Uterus (tissue), 4 donors: ENCODE data around the gene MARVELD1. TPM values are rescaled to one million over a fixed set of nuclear protein-coding genes. Genes with fewer than 3 reads are reported as not detected.

ENCODE experiments used
- DNase-seq, 2 donors: peaks; one replicate each; pipeline ENCODE4 v3.0.0-alpha.2; 2019 to 2020
- H3K27ac ChIP-seq, 2 donors: fragments of 200-600 bp; sonication (generic); 1 replicate in 1 of 2; 2 replicates in 1 of 2; pipeline ENCODE4 v1.5.1; 2016 to 2018
- H3K27me3 ChIP-seq, 2 donors: fragments of 200-600 bp; sonication (generic); one replicate each; pipeline ENCODE4 v1.5.1; 2018 to 2019; ENCODE audit warnings: control low read depth in 1 of 2
- H3K36me3 ChIP-seq, 2 donors: fragments of 200-600 bp; sonication (generic); one replicate each; pipeline ENCODE4 v1.5.1; 2019; ENCODE audit warnings: control low read depth in 1 of 2
- H3K4me1 ChIP-seq, 2 donors: fragments of 200-600 bp; sonication (generic); one replicate each; pipeline ENCODE4 v1.5.1; 2018 to 2019; ENCODE audit warnings: control low read depth in 1 of 2
- H3K4me3 ChIP-seq, 2 donors: fragments of 200-600 bp; sonication (generic); 1 replicate in 1 of 2; 2 replicates in 1 of 2; pipeline ENCODE4 v1.5.1; 2018 to 2019; ENCODE audit warnings: mild to moderate bottlenecking in 1 of 2
- H3K9me3 ChIP-seq, 2 donors: fragments of 200-600 bp; sonication (generic); one replicate each; pipeline ENCODE4 v1.5.1; 2019; ENCODE audit warnings: control low read depth in 1 of 2
- POLR2A ChIP-seq, 2 donors: fragments of 450-650 bp; IDR thresholded peaks; one replicate each; pipeline ENCODE4 v1.6.1; 2016; ENCODE audit warnings: antibody characterized with exemption in 2 of 2, mild to moderate bottlenecking in 1 of 2, moderate library complexity in 1 of 2
- intact Hi-C: fragments of 100-400 bp; cut with DNase I; formaldehyde crosslinking; loops from one replicate; pipeline ENCODE4 v1.15.1; 2023; ENCODE audit warnings: low total_unique reads
- total RNA-seq, 4 donors: library from RNA; depleted of rRNA in 3 of 4; stranded (reverse); fragments of >200 nt in 3 of 4; gene quantifications; one replicate each; pipeline versions ENCODE4 v1.1.0 to v1.2.4, GENCODE V29; 2014 to 2023
- TF ChIP-seq, protein P1 (sequence below), 4 experiments: fragments of 200-600 bp in 2 of 4; fragments of 450-650 bp in 2 of 4; sonication (generic) in 2 of 4; IDR thresholded peaks; one replicate each; pipeline ENCODE4 v1.5.1; 2016 to 2019; ENCODE audit warnings: antibody characterized with exemption in 4 of 4, mild to moderate bottlenecking in 2 of 4, moderate library complexity in 1 of 4
- donor health status: DM: yes; HTN: yes; CAD: no.

Gene MARVELD1
- total RNA-seq, 4 donors from 2014 or later = 36.9 to 158 (median 59.4) TPM

DNA sequence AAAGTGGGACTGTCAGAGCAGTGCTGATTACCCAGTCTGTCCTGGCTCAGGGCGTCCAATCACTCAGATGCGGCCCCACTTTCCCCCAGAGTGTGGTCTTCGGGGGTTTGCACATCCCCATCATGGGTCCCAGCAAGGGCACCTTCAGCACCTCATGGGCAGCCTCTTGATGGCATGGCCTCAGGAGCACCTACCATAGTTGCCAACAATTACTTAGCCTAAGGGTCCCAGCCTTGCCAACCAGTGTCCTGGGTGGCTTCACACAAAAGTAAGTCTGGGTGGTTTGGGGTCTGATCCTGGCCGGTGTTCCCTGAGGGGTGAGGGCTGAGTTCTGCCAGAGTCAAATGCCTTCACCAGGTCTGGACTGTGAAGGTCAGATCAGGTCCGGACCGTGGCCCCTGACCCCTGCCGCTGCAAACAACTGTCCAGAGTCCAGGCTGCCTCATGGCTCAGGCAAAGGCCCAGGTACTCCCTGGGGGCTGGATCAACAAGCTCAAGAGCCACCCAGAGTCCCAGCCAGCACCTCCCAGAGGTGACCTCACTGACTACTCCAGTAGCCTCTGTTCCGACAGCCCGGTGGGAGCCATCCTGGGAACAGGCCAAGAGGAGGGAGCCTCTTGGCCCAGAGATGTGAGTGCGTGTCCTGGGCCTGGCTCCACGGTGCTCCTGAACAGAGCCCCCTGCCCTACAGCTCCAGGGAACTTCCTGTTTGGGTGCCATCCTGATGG lies 6.2 kb upstream of the MARVELD1 start:
- Histone ChIP-seq H3K4me1 (peaks cover 0 to 5% of the 10 kb centered on the region in 2 donors), H3K36me3 (no peaks in the 10 kb centered on the region), H3K4me3 (no peak overlapping the region), H3K27ac (peak overlapping the region in 1 of 2 donors; percentile 29), H3K27me3 (no peaks in the 10 kb centered on the region), H3K9me3 (no peaks in the 10 kb centered on the region)
- TF ChIP-seq, protein P1, sequence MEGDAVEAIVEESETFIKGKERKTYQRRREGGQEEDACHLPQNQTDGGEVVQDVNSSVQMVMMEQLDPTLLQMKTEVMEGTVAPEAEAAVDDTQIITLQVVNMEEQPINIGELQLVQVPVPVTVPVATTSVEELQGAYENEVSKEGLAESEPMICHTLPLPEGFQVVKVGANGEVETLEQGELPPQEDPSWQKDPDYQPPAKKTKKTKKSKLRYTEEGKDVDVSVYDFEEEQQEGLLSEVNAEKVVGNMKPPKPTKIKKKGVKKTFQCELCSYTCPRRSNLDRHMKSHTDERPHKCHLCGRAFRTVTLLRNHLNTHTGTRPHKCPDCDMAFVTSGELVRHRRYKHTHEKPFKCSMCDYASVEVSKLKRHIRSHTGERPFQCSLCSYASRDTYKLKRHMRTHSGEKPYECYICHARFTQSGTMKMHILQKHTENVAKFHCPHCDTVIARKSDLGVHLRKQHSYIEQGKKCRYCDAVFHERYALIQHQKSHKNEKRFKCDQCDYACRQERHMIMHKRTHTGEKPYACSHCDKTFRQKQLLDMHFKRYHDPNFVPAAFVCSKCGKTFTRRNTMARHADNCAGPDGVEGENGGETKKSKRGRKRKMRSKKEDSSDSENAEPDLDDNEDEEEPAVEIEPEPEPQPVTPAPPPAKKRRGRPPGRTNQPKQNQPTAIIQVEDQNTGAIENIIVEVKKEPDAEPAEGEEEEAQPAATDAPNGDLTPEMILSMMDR (IDR thresholded peaks at IDR 0.05) = no peak
- TF ChIP-seq POLR2A (IDR thresholded peaks at IDR 0.05) = no peak
- intact Hi-C loops = no loop called here
- no peak for DNase-seq

DNA sequence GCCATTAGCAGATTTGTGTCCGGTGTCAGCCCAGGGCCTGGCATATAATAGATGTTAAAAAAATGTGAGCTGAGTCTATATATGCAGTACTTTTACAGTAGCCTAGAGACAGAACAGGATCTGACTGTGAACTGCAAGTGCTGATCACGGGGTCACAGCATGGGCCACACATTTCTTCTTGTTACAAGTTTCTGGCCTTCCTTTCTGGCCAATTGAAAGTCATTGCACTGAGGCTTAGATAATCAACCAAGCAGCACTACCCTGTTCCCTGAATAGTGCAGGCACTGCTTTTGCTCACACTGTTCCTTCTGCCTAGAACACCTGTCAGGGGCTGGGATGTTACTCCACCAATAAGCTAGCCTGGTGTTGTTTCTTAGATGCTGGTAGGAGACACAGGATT lies 5.4 kb upstream of the MARVELD1 start:
- DNase-seq = no peak
- Histone ChIP-seq H3K4me3 (no peak overlapping the region), H3K27me3 (no peaks in the 10 kb centered on the region), H3K9me3 (no peaks in the 10 kb centered on the region), H3K4me1 (peaks cover 0 to 5% of the 10 kb centered on the region in 2 donors), H3K27ac (no peak overlapping the region), H3K36me3 (no peaks in the 10 kb centered on the region)
- intact Hi-C loops = no loop called here
- no peak for TF ChIP-seq POLR2A (IDR thresholded peaks at IDR 0.05)
- TF ChIP-seq, protein P1 (IDR thresholded peaks at IDR 0.05) = no peak

DNA sequence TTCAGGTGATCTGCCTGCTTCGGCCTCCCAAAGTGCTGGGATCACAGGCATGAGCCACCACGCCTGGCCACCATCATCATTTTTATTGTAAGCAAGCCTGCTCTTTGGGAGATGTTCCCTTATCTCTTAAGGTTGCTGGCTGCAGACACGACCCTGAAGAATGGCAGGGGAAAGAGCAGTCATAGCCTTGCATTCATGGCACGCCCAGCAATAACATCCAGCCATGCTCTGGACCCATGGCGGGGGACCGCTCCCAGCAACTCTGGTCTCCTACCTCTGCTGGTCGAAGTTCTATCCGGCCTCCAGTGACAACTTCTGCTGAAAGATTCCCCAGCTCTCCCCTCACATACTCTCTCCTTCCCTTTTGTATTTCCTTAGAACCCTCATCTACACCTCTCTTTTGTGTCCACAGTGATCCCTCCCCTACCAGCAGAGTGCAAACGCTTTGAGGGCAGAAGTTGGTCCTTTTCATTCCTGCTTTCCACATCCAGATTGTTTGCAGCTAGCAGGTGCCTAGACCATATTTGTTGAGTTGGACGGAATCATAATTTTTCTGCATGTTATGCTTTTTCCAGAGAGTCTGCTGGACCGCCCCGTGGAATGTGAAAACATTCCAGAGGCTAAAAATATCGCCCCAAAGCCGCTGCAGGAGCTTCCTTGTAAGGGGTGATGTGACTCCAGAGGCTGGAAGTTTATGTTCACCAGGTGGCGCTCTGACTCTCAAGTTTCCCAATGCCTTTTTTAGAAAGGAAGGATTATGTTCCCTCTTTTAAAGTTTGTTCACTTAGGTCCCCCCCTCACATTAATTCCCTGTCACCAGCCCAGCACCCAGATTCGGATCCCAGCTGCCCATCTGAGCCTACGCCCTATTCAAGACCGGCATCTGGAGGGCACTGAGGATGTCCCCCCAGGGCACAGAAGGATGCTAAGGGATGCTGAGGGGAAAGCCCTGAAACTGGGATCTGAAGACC lies 4.3 kb upstream of the MARVELD1 start:
- intact Hi-C loops = no loop called here
- TF ChIP-seq POLR2A (IDR thresholded peaks at IDR 0.05) = no peak
- TF ChIP-seq, protein P1 (IDR thresholded peaks at IDR 0.05) = peak; percentile 70 to 78 (median 75)
- Histone ChIP-seq H3K27me3 (no peaks in the 10 kb centered on the region), H3K9me3 (no peaks in the 10 kb centered on the region), H3K4me1 (peaks cover 0 to 5% of the 10 kb centered on the region in 2 donors), H3K4me3 (peak overlapping the region in 1 of 2 donors; percentile 2), H3K27ac (peak overlapping the region; percentile 71 to 80), H3K36me3 (no peaks in the 10 kb centered on the region)
- peak; percentile 87 to 90 for DNase-seq

DNA sequence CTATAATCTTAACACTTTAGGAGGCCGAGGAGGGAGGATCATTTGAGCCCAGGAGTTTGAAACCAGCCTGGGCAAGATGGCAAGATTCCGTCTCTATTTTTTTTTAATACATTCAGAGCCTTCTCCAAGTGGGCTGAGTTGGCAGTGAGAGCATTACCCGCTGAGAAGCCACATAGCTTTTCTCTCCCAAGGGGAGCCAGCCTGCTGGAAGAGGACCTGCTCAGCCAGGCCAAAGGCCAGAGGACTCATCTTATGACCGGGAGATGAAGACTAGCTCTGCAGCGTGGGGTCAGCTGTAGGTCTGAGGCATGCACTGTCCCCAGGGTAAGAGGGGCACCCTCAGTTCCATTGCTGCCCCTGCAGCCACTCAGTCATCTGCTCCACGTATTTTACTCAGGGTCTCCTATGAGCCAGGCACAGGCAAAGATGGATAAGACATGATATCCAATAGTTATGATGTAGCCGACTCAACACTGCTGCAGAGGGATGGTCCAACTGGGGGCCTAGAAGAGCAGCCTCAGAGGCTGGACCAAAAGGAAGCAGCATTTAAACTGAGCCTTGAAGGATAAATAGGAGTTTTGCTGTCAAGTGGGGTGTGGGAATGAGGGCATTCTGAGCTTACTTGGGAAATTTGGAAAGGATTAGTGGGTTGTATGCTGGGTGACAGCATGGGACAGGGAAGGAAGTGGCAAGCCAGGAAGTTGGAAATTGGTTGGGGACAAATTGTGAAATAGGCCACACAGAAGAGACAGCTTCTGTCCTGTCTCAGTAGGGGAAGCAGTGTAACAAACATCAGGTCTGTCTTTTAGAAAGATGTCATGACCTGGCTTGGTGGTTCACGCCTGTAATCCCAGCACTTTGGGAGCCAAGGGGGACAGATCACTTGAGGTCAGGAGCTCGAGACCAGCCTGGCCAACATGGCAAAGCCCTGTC lies 1.6 kb upstream of the MARVELD1 start:
- H3K4me3 ChIP-seq = no peak overlapping the region
- DNase-seq = no peak
- no peaks in the 10 kb centered on the region for H3K9me3 ChIP-seq
- H3K4me1 ChIP-seq = peaks cover 5 to 9% of the 10 kb centered on the region in 2 donors
- H3K36me3 ChIP-seq = no peaks in the 10 kb centered on the region
- peak overlapping the region; percentile 95 to 98 for H3K27ac ChIP-seq
- no peaks in the 10 kb centered on the region for H3K27me3 ChIP-seq
- intact Hi-C loops = no loop called here
- no peak for TF ChIP-seq POLR2A (IDR thresholded peaks at IDR 0.05)
- TF ChIP-seq, protein P1 (IDR thresholded peaks at IDR 0.05) = no peak
